Measurements from ENCODE around the gene PLPP7.

GRCh38 chr9:131299346-131299960 is 9.9 kb downstream of the PLPP7 start:
- no peak for TF ChIP-seq CTCF (IDR thresholded peaks at IDR 0.05)
- TF ChIP-seq POLR2A (IDR thresholded peaks at IDR 0.05) = no peak
